Progenitor cell of endocrine pancreas (in vitro differentiated cells): ENCODE data around the gene FAM9C. TPM values are rescaled to one million over a fixed set of nuclear protein-coding genes. Genes with fewer than 3 reads are reported as not detected.
"Not testable (repeated sequence)": the region's sequence is repeated elsewhere in the genome, so short reads cannot be mapped to it uniquely, and the experiment has no call there.

Experiments used
- DNase-seq: peaks from one replicate; pipeline ENCODE4 v3.0.0; 2021; ENCODE audit warnings: low spot score; ENCODE audit not compliant: unreplicated experiment
- H3K27ac Mint-ChIP-seq: 2 replicates; pipeline ENCODE4 v1.8.0; 2021; ENCODE audit warnings: mild to moderate bottlenecking, moderate library complexity, mixed read lengths
- H3K27me3 Mint-ChIP-seq: 2 replicates; pipeline ENCODE4 v1.8.0; 2021; ENCODE audit warnings: mixed read lengths
- H3K36me3 Mint-ChIP-seq: 2 replicates; pipeline ENCODE4 v1.8.0; 2022; ENCODE audit warnings: mixed read lengths; ENCODE audit not compliant: insufficient read depth
- H3K4me1 Mint-ChIP-seq: 2 replicates; pipeline ENCODE4 v1.8.0; 2021; ENCODE audit warnings: low read depth, mixed read lengths
- H3K4me3 Mint-ChIP-seq: 2 replicates; pipeline ENCODE4 v1.8.0; 2021; ENCODE audit warnings: low read depth, mild to moderate bottlenecking, moderate library complexity, mixed read lengths
- H3K9me3 Mint-ChIP-seq: 2 replicates; pipeline ENCODE4 v1.8.0; 2021; ENCODE audit warnings: low read depth, mixed read lengths
- total RNA-seq: library from RNA; stranded (reverse); gene quantifications from 2 replicates; pipeline ENCODE4 v1.2.1, GENCODE V29; 2021
- TF ChIP-seq, protein P1 (sequence below): fragments of 200-600 bp; sonication (generic); IDR thresholded peaks from one replicate; pipeline ENCODE4 v1.5.0; 2021; ENCODE audit warnings: antibody characterized with exemption, mild to moderate bottlenecking; ENCODE audit not compliant: unreplicated experiment

The FAM9C gene
- total RNA-seq, 1 donor from 2014 or later = not detected

DNA sequence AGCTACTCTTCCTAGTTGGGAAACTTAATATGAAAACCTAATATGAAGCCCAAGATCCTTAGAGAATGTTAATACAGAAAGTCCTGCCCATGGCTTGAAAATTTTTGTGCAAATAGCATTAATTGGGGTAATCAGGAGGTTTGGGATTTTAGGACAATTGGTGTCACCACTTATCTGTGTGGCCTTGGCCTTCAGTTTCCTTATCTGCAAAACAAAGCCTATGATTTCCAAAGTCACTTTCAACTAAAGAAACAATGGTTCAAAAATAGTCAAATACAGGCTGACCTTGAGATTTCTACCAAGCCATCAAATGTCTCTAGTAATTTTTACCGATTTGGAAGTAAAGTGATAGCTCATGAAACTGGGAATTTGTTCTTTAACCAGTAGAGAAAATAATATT lies 40.2 kb upstream of the FAM9C start:
- TF ChIP-seq, protein P1, sequence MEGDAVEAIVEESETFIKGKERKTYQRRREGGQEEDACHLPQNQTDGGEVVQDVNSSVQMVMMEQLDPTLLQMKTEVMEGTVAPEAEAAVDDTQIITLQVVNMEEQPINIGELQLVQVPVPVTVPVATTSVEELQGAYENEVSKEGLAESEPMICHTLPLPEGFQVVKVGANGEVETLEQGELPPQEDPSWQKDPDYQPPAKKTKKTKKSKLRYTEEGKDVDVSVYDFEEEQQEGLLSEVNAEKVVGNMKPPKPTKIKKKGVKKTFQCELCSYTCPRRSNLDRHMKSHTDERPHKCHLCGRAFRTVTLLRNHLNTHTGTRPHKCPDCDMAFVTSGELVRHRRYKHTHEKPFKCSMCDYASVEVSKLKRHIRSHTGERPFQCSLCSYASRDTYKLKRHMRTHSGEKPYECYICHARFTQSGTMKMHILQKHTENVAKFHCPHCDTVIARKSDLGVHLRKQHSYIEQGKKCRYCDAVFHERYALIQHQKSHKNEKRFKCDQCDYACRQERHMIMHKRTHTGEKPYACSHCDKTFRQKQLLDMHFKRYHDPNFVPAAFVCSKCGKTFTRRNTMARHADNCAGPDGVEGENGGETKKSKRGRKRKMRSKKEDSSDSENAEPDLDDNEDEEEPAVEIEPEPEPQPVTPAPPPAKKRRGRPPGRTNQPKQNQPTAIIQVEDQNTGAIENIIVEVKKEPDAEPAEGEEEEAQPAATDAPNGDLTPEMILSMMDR = no peak
- Mint-ChIP-seq H3K27ac (no peak overlapping the region), H3K4me1 (peaks cover 2% of the 10 kb centered on the region), H3K27me3 (no peaks in the 10 kb centered on the region), H3K36me3 (no peaks in the 10 kb centered on the region), H3K4me3 (no peak overlapping the region), H3K9me3 (peaks cover 7% of the 10 kb centered on the region)
- DNase-seq = no peak

DNA sequence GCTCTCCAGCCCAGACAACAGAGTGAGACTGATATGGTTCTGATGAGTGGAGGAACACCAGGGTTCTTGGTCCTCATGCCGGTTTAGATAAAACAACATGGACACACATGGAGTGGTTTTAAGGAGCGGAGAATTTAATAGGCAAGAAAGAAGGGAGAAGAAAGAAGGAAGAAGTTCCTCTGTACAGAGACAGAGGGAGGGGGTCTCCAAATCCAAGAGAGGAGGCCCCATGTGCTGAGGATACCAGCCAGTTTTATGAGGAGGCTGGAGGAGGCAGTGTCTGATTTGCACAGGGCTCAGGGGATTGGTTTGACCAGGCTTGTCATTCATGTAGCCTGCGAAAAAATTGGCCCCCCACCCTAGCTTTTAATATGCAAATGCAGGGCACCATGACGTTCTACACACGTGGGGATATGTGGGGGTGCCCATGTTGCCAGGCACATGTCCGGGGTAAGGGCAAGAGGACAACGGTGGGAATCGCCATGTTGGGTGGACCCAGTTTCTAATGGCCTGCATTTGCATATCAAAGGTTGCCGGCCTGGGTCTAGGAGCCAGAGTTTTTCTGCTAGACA lies 39.4 kb upstream of the FAM9C start:
- H3K27ac Mint-ChIP-seq, H3K36me3 Mint-ChIP-seq, H3K4me3 Mint-ChIP-seq, DNase-seq, H3K4me1 Mint-ChIP-seq, H3K9me3 Mint-ChIP-seq, H3K27me3 Mint-ChIP-seq: not testable (repeated sequence)

DNA sequence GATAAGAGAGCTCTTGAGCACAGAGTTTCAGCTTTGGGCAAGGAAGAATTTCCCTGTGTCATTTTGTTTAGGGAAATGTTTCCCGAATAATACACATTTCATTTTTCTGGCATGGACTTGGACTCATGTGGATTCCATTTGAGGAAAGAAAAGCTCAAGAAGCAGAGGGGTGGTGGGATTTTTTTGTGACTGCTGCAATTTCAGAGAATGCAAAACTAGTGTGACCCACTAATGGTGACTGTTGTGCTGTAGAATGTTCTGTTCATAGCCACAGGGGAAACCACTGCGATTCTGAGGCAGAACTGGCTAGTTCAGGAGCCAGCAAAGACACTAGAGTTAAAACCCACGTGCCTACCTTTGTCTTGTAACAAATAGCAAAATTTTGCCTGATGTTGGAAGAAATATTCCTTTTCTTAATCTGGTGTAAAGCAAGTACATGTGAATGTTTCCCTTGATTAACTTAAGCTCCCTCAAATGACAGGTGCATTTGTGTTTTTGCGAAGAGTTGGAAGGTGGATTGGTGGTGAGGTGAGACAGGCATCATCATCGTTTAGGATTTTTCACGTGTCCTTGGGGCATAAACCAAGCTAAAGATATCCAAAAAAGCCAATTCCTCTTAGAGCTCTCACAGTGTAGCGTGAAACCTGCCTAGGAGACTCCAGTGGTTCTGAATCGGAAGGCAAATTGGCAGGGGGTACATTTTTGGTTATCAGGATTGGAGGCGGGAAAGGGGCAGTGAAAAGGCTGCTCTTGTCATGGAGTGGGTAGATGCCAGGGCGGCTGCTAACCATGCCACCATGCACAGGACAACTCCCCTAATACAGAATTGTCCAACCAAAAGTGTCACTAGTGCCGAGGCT lies 38.0 kb upstream of the FAM9C start:
- Mint-ChIP-seq H3K4me1 (peaks cover 3% of the 10 kb centered on the region), H3K4me3 (no peak overlapping the region), H3K27ac (no peak overlapping the region), H3K36me3 (no peaks in the 10 kb centered on the region), H3K9me3 (peaks cover 8% of the 10 kb centered on the region), H3K27me3 (no peaks in the 10 kb centered on the region)
- DNase-seq = no peak
- TF ChIP-seq, protein P1 = no peak

DNA sequence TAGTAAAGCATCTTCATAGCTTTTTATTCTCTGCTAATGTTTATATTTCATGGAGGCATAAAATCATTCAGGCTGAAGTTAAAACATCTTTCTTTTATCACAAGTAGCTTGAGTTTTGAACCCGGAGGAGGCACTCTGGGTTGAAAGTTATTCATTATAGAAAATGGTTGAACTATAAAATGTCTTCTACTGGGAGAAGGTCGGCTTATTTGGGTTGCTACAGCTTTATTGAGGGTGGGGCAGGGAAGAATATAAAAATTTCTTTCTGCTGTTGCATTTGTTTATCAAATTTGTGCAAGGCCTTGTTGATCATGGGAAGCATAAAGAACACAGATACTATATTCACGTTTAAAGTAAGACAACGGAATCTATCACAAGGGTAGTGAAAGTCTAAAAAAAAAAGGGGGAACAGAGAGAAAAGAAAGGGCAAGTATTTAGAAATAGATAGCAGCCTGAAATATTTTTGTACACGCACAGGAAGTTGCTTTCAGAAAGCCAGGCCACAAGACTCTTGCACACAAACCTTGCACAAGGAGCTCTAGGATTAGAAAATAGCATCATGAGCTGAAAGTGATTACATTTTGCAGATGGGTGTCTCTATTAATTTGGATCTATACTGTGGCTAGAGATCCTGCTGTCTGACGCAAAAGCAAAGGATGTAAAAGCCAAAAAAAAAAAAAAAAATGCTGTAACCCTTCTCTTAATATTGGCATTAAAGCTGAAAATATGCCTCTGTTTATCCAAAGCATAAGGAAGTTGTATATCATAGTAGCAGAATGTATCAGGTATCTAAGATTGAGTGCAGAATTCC lies 37.2 kb upstream of the FAM9C start:
- Mint-ChIP-seq H3K27me3 (no peaks in the 10 kb centered on the region), H3K36me3 (no peaks in the 10 kb centered on the region), H3K27ac (no peak overlapping the region), H3K9me3 (peaks cover 4% of the 10 kb centered on the region), H3K4me3 (no peak overlapping the region), H3K4me1 (peaks cover 3% of the 10 kb centered on the region)
- DNase-seq = no peak
- TF ChIP-seq, protein P1 = no peak

DNA sequence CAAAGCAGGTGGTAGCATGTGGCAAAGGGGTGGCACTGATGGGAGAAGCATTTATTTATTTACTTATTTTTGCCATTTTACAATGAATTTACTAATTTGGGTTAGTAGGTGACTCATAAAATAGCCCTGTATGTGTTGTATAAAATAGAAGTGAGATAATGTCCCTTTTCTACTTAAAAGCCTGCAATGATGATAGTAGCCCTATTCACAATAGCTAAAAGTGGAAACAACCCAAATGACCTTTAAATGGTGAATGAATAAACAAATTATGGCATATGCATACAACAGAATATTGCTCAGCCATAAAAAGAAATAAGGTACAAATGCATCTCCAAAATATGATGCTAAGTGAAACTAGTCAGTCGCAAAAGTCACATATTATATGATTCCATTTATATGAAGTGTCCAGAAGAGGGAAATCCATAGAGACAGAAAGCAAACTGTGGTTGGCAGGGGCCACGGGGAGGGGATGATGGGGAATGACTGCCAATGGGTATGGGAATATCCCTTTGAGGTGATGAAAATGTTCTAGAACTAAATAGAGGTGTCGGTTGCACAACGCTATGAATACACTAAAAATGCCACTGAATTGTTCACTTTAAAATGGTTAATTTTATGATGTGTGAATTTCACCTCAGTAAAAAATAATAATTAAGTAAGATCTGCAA lies 35.8 kb upstream of the FAM9C start:
- Mint-ChIP-seq H3K36me3 (no peaks in the 10 kb centered on the region), H3K27ac (no peak overlapping the region), H3K4me1 (peaks cover 3% of the 10 kb centered on the region), H3K4me3 (no peak overlapping the region), H3K27me3 (no peaks in the 10 kb centered on the region), H3K9me3 (peaks cover 7% of the 10 kb centered on the region)
- DNase-seq = no peak
- TF ChIP-seq, protein P1 = no peak
